OCI-LY1 (cell line): ENCODE results near the gene NEIL1.

Source experiments
- H2AFZ ChIP-seq: fragments of 200-600 bp; sonication (generic), shearing (Covaris generic); 2 replicates; pipeline ENCODE4 v1.6.0; 2014; ENCODE audit warnings: antibody characterized with exemption, mild to moderate bottlenecking, low read length
- H3F3A ChIP-seq: fragments of 200-600 bp; sonication (generic), shearing (Covaris generic); 2 replicates; pipeline ENCODE4 v1.6.0; 2014; ENCODE audit warnings: mild to moderate bottlenecking, antibody characterized with exemption, low read length, moderate library complexity; ENCODE audit not compliant: insufficient read depth
- H3K27ac ChIP-seq: fragments of 200-600 bp; sonication (generic); 2 replicates; pipeline ENCODE4 v1.5.1; 2014; ENCODE audit warnings: low read length, mixed run types, mild to moderate bottlenecking, low read depth; ENCODE audit not compliant: poor library complexity, severe bottlenecking
- H3K27me3 ChIP-seq: fragments of 200-600 bp; sonication (generic); 2 replicates; pipeline ENCODE4 v1.6.0; 2014; ENCODE audit warnings: antibody characterized with exemption, mild to moderate bottlenecking, low read length, moderate library complexity; ENCODE audit not compliant: insufficient read depth
- H3K36me3 ChIP-seq: fragments of 200-600 bp; sonication (generic); 2 replicates; pipeline ENCODE4 v1.6.1; 2014; ENCODE audit warnings: mild to moderate bottlenecking, antibody characterized with exemption, low read length, moderate library complexity, mixed read lengths; ENCODE audit not compliant: insufficient read depth
- H3K4me1 ChIP-seq: fragments of 200-600 bp; sonication (generic); 2 replicates; pipeline ENCODE4 v1.5.1; 2014; ENCODE audit warnings: mild to moderate bottlenecking, low read length, moderate library complexity; ENCODE audit not compliant: insufficient read depth, severe bottlenecking
- H3K4me2 ChIP-seq: fragments of 200-600 bp; sonication (generic), shearing (Covaris generic); 2 replicates; pipeline ENCODE4 v1.6.1; 2014; ENCODE audit warnings: low read length
- H3K4me3 ChIP-seq: fragments of 200-600 bp; sonication (generic); 2 replicates; pipeline ENCODE4 v1.5.1; 2014; ENCODE audit warnings: low read length, low read depth, mild to moderate bottlenecking, mixed read lengths; ENCODE audit not compliant: poor library complexity, severe bottlenecking
- H3K79me2 ChIP-seq: fragments of 200-600 bp; shearing (Covaris generic); 2 replicates; pipeline ENCODE4 v1.6.1; 2016; ENCODE audit warnings: mixed run types, low read length, mixed read lengths; ENCODE audit not compliant: insufficient read depth
- H3K9ac ChIP-seq: fragments of 200-600 bp; sonication (generic), shearing (Covaris generic); 2 replicates; pipeline ENCODE4 v1.6.1; 2014; ENCODE audit warnings: mild to moderate bottlenecking, low read length, mixed read lengths
- H3K9me2 ChIP-seq: fragments of 200-600 bp; sonication (generic), shearing (Covaris generic); 2 replicates; pipeline ENCODE4 v1.6.1; 2014; ENCODE audit warnings: low read depth, mild to moderate bottlenecking, low read length, mixed read lengths
- H3K9me3 ChIP-seq: fragments of 200-600 bp; shearing (Covaris generic); 2 replicates; pipeline ENCODE4 v1.6.1; 2014; ENCODE audit warnings: low read length, mixed read lengths
- H4K20me1 ChIP-seq: fragments of 200-600 bp; sonication (generic), shearing (Covaris generic); 2 replicates; pipeline ENCODE4 v1.6.0; 2016; ENCODE audit warnings: mild to moderate bottlenecking, low read length; ENCODE audit not compliant: insufficient read depth
- CTCF ChIP-seq: fragments of 200-600 bp; sonication (generic), shearing (Covaris generic); IDR thresholded peaks from 2 replicates; pipeline ENCODE4 v1.5.1; 2017; ENCODE audit warnings: mild to moderate bottlenecking, antibody characterized with exemption, low read length, moderate library complexity, mixed read lengths
- EZH2 ChIP-seq: fragments of 200-600 bp; sonication (generic), shearing (Covaris generic); IDR thresholded peaks from 2 replicates; pipeline ENCODE4 v1.8.0; 2017; ENCODE audit warnings: borderline replicate concordance, mixed run types, mild to moderate bottlenecking, antibody characterized with exemption, low read length, moderate library complexity, mixed read lengths

NEIL1 gene

GRCh38 chr15:75362642-75363249, 15.9 kb downstream of the NEIL1 start:
- Histone ChIP-seq H3K9ac (no peak overlapping the region), H3K79me2 (no peaks in the 10 kb centered on the region), H3F3A (no peaks in the 10 kb centered on the region), H3K9me3 (no peaks in the 10 kb centered on the region), H2AFZ (no peak overlapping the region), H3K36me3 (0 out of 2 replicates have a peak, but pooled peaks cover 5% of the 10 kb centered on the region), H3K9me2 (no peaks in the 10 kb centered on the region), H3K4me1 (peaks cover 6% of the 10 kb centered on the region), H3K27ac (no peak overlapping the region), H3K27me3 (no peaks in the 10 kb centered on the region), H4K20me1 (no peaks in the 10 kb centered on the region), H3K4me2 (no peak overlapping the region), H3K4me3 (no peak overlapping the region)
- TF ChIP-seq EZH2 (no peak), CTCF (no peak)

GRCh38 chr15:75363786-75364185, 16.9 kb downstream of the NEIL1 start:
- no peak overlapping the region for H3K9ac ChIP-seq
- no peak overlapping the region for H3K4me2 ChIP-seq
- H3K9me3 ChIP-seq, result no peaks in the 10 kb centered on the region
- H3F3A ChIP-seq, result no peaks in the 10 kb centered on the region
- no peaks in the 10 kb centered on the region for H3K9me2 ChIP-seq
- TF ChIP-seq EZH2, result no peak
- no peak for TF ChIP-seq CTCF
- peaks cover 8% of the 10 kb centered on the region for H3K4me1 ChIP-seq
- no peaks in the 10 kb centered on the region for H4K20me1 ChIP-seq
- no peak overlapping the region for H3K4me3 ChIP-seq
- no peak overlapping the region for H2AFZ ChIP-seq
- no peaks in the 10 kb centered on the region for H3K27me3 ChIP-seq
- no peak overlapping the region for H3K27ac ChIP-seq
- 0 out of 2 replicates have a peak, but pooled peaks cover 5% of the 10 kb centered on the region for H3K36me3 ChIP-seq
- no peaks in the 10 kb centered on the region for H3K79me2 ChIP-seq

GRCh38 chr15:75364881-75365280, 18.0 kb downstream of the NEIL1 start:
- Histone ChIP-seq H3K4me1 (peaks cover 19% of the 10 kb centered on the region), H3K9me2 (no peaks in the 10 kb centered on the region), H4K20me1 (no peaks in the 10 kb centered on the region), H3K79me2 (no peaks in the 10 kb centered on the region), H3F3A (no peaks in the 10 kb centered on the region), H3K4me2 (no peak overlapping the region), H3K27me3 (no peaks in the 10 kb centered on the region), H3K27ac (no peak overlapping the region), H2AFZ (no peak overlapping the region), H3K4me3 (no peak overlapping the region), H3K36me3 (0 out of 2 replicates have a peak, but pooled peaks cover 5% of the 10 kb centered on the region), H3K9me3 (no peaks in the 10 kb centered on the region), H3K9ac (no peak overlapping the region)
- TF ChIP-seq EZH2, result no peak
- TF ChIP-seq CTCF, result no peak
